Stimulated activated CD4-positive, alpha-beta T cell treated with anti-CD3 and anti-CD28 coated beads, Interleukin-12 subunit alpha, Interleukin-12 subunit beta, amount 100 ng/mL, for 24 hours (primary cell): ENCODE measurements around the gene MTERF1.
"Not testable (repeated sequence)": the region's sequence is repeated elsewhere in the genome, so short reads cannot be mapped to it uniquely, and the experiment has no call there.

ENCODE experiments used
- DNase-seq, 2 experiments: peaks; one replicate each; pipeline ENCODE4 v3.0.0-alpha.2; 2020; ENCODE audit warnings: low read depth in 2 of 2

The MTERF1 gene

GRCh38 chr7:91883676-91884362 is 3.3 kb upstream of the MTERF1 start:
- DNase-seq = no peak

- no peak for DNase-seq
Observed at GRCh38 chr7:91880016-91880412, 488 bp downstream of the MTERF1 start.

GRCh38 chr7:91876391-91877133 is 3.9 kb downstream of the MTERF1 start:
- no peak for DNase-seq

DNA sequence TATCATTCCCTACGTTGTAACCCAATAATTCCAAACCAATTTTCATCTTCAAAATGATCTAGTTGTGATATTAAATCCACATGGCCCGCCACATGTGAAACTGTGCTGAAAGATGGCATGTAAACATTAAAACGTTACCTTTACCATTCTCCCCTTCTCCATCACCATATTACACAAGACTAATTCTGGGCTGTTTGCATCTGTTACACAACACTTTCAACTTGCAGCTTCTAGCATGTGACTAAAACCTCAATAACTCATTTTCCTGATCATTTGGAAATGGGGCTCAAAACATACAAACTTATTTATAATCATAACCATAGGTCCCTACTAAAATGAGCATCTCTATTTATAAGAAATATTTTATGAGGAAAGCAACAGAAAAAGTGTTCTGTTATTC is 4.7 kb downstream of the MTERF1 start:
- DNase-seq = no peak

DNA sequence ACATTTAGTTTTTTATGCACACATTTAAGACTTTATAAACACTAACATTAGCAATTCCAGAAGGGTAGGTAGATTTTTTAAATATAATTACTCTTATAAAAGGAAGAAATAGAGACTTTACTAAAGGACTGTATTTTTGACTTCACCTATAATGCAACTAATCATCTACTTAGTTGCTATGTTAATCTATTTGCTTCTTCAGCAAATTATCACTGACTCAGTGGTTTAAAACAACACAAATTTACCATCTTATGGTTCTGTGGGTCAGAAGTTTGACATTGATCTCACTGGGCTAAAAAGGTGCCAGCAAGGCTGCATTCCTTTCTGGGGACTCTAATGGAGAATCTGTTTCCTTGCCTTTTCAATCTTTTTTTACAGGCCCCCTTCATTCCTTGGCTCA is 7.6 kb downstream of the MTERF1 start:
- no peak for DNase-seq

- DNase-seq = no peak
Observed at GRCh38 chr7:91872069-91872468, 8.4 kb downstream of the MTERF1 start.

DNA sequence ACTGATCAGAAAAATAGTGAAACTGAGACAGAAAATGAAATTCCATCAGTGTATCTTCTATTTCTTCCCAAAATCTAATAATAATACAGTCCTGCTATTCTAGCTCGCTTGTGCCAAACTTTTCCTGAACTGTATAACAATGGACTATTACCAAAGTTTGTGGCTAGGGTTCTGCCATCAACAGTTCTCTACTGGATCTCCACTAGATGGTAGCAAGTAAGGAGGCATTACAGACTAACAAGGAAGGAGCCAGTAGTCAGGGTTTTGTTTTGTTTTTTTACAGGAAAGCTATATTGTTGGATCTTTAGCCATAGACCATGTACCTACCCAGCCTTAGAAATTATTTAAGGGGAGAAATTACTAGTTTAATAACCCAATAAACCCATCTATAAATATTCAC is 10.8 kb downstream of the MTERF1 start:
- DNase-seq = no peak

DNA sequence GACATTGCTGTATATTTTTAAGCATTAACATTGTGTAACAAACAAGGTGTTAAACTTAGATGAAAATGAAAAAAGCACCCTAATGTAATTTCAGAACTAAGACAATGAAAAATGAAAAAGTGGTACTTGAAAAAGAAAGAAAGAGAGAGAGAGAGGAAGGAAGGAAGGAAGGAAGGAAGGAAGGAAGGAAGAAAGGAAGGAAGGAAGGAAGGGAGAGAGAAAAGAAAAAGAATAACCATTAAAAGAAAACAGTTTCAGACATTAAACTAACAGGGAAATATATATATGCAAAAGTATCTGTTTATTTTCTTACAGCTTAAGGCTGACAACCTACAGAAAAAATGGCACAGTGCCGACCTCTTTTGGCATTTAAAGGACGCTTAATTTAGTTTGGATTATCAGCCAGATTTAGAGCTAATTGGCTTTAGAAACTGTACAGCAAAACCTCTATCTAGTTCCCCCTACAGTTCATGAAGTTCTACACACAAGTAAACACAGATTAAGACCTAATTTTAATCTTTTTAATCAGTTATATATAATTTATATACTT is 13.8 kb downstream of the MTERF1 start:
- no peak for DNase-seq

DNA sequence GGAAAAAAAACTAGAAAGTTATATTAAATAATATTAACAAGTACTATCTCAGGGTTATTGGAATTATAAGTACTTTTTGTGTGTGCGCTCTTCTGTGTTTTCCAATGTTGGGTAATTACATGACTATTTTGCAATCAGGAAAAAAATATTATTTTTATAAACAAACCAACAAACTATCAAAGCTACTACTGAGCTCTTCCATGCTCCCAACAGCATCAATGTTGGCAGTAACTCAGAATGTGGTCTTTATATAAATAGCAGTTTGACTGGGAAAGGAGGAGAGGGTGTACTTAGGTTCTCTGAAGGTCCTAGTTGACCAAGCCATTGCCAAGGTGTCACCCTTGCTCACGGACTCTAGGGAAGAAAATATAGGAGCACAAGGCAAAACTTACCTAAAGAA is 15.0 kb downstream of the MTERF1 start:
- DNase-seq = no peak

GRCh38 chr7:91864604-91865003 is 15.9 kb downstream of the MTERF1 start:
- DNase-seq = not testable (repeated sequence)

- DNase-seq = no peak
Observed at GRCh38 chr7:91864070-91864469, 16.4 kb downstream of the MTERF1 start.

DNA sequence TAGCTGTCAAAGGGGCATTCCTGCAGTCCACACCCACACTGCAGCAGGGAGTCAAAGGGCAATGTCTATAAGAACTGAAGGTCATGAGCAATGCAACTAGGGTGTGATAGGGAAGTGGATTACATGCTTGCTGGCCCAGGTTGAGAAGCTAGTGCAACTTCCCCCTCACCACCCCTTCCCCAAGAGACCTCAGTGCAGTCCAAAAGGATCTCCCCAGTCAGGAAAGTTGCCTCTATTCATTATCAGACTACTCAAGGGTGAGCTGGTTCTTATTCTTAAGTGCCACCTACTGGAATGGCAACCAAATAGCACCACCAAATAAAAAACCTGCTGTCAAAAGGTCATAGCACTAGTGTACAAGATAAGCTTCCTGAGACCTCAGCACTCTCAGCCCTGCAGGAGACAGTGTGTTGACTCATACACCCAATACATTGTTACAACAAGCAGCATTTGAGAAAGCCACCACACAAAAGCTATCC is 28.2 kb downstream of the MTERF1 start:
- no peak for DNase-seq

DNA sequence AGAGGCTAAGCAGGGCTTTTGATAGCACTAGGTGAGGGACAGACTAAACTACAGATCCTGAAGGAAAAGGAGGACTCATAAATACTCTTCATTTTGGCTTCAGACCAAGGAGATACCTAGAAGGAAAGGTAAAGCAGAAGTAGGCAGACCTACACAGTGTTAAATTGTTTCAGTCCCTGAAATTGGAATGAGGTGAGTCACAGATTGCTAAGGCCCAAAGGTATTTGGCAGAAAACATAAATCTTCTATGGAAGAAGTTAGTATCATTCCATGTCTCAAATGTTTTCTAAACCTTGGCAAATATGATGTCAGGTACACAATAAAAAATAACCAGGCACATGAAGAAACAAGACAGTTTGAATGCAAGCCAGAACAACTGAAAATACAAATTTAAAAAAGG is 30.0 kb downstream of the MTERF1 start:
- no peak for DNase-seq

DNA sequence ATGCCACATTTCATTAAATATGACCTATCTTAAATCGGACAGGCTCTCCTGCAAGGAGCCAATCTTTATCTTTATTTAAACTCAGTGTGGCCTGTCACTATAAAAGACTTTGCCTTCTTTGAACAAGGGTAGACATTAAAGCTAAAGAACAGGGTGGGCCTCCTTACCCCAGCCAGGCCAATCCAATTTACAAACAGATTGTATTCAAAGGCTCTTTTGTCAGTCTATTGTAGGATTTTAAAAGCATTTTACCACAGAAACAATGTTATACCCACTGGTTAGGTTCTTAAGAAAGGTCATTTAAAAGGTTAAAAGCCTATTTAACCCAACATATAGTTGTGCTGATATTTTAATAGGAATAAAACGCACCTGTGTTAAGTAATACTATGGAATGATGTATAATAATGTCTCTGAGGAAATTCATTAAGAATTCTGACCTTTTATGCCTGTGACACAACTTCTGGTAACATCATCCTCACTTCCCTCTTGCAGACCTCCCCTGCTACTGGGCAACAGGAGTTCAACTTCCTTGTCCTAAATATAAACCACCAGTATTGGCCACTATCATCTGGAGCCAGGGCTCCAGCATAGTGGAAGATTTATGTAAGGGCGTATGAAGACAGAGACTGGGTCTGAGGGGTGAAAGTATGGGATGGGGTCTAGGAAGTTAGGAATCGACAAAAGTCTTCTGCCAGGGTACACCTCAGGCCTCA is 32.5 kb downstream of the MTERF1 start:
- no peak for DNase-seq

GRCh38 chr7:91847231-91847630 is 33.3 kb downstream of the MTERF1 start:
- DNase-seq = no peak

DNA sequence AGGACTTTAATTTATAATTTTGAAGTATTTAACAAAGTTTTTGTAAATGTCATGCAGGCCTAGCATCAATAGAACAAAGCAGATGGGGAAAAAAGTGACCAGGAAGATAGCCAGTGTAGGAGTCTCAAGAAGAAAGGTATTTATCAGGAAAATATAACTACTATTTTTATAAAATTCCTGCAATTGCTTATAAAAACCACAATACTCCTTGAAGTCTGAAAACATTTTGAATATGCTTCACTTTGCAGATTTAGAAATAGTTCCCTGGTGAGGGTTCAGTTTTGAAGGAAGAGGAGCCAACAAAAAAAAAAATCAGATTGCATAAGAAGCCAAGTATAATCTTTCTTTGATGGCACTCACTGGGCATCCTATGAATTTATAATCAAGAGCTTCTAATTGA is 34.1 kb downstream of the MTERF1 start:
- no peak for DNase-seq

- no peak for DNase-seq
Observed at GRCh38 chr7:91843831-91844230, 36.7 kb downstream of the MTERF1 start.

GRCh38 chr7:91838439-91838838 is 42.1 kb downstream of the MTERF1 start:
- DNase-seq = no peak

DNA sequence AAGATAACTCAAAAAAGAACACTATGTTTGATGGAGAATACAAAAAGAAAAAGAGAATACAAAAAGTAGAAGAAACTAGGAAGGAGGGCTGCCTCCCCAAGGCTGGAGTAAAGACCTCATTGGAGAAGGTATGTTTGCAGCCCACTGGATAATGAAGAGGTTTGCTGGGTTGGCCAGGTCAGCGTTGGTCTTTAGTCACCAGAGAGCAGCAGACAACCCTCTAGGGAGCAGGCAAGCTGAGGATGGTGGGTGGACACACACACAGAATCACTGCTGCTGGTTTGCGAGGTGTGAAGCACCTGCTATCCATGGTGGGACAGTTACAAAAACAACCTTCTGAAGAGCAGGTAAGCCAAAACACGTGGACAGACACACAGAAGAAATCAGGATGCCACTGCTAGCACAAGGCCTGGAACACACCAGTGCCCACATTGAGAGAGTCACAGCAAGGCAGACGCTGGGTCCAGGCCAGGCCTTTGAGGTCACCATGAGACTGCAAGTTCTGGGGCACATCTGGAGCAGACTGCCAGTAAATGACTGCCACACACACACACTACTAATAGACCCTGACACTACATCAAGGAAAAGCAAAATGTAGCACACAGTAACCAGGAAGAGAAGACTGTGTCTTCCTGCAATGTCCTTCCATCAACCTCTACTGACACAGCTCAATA is 43.0 kb downstream of the MTERF1 start:
- no peak for DNase-seq

DNA sequence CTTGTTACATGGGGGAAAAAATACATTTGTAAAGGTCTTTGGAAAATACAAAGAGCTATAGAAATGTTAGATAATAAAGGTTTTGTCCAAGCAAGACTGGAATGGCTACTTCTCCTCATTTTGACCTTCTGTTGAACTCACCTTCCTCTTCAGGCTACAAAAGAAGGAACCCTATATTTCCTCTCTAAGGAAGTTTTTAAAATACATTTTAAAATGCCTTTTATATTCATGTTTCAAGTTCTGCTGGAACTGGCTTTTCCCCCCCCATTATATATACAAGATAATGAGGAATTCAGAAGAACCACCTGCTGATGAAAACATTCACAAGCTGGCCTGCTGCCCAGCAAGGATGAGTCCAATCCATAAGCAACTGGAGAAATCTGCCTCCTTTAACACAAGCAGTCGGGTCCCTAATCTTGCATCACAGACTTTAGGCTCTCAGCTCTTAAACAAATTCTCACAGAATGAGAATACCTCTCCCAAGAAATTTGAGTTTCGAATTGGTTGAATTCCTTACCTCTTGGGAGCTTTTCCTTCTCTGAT is 44.6 kb downstream of the MTERF1 start:
- DNase-seq = no peak

- no peak for DNase-seq
Observed at GRCh38 chr7:91835091-91835825, 45.2 kb downstream of the MTERF1 start.
